WERI-Rb-1 (cell line): ENCODE data around the gene RPL31.

Source experiments
- DNase-seq: peaks from one replicate; pipeline ENCODE4 v3.0.0-alpha.2; 2020
- H3K27ac ChIP-seq: fragments of 250-450 bp; sonication (Bioruptor Pico); 2 replicates; pipeline ENCODE4 v1.5.1; 2020; ENCODE audit warnings: mild to moderate bottlenecking, moderate library complexity
- H3K27me3 ChIP-seq: fragments of 250-450 bp; sonication (Bioruptor Pico); 2 replicates; pipeline ENCODE4 v1.5.1; 2021; ENCODE audit warnings: mild to moderate bottlenecking, low read depth, moderate library complexity; ENCODE audit not compliant: insufficient read depth, severe bottlenecking
- H3K36me3 ChIP-seq: fragments of 250-450 bp; sonication (Bioruptor Pico); 2 replicates; pipeline ENCODE4 v1.5.1; 2020; ENCODE audit warnings: mild to moderate bottlenecking, moderate library complexity
- H3K4me3 ChIP-seq: 2 replicates; pipeline ENCODE4 v1.5.1; 2011; ENCODE audit warnings: low read depth, mild to moderate bottlenecking, control low read depth, low read length
- H3K9me3 ChIP-seq: fragments of 250-450 bp; sonication (Bioruptor Pico); 2 replicates; pipeline ENCODE4 v1.5.1; 2021; ENCODE audit warnings: mild to moderate bottlenecking, moderate library complexity; ENCODE audit not compliant: severe bottlenecking
- TF ChIP-seq, protein P1 (sequence below): IDR thresholded peaks from 2 replicates; pipeline ENCODE4 v1.5.1; 2011; ENCODE audit warnings: low read depth, mild to moderate bottlenecking, control low read depth, inconsistent platforms, low read length

Gene RPL31

DNA sequence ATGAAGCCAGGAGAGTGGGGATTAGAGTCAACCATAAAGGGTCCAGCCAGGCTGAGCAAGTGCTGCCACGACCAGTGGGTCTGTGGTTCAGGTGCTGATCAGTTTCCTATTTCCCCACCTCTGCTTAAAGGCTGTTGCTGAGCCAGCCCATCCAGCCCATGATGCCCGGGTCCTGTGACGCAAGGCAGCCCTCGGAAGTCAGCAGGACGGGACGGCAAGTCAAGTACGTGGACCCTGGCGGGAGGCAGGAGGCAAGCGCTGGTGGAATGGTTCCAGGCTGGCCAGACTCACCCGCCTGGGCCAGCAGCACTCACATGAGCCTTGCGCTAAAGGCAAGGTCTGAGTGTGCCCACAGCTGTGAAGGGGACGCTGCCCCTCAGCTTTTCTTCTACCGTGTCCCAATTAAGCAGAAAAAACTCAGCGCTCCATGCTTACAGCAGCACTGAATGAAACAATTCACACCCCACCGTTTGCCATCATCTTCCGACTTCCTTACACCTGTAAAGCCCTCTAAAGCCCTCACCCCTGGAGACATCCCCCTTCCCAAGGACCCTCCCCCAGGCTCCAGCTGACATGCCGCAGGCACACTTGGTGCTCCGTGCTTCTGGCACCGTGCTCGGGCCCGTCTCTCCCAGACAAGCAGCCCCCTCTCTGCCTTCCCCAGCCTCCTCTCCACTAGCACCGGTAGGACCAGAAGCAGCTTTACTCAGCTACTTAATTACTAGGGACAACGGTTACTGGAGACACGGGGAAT lies 11.3 kb upstream of the RPL31 start:
- Histone ChIP-seq H3K4me3 (no peak overlapping the region), H3K27ac (no peak overlapping the region), H3K9me3 (no peaks in the 10 kb centered on the region), H3K36me3 (no peaks in the 10 kb centered on the region), H3K27me3 (no peaks in the 10 kb centered on the region)
- TF ChIP-seq, protein P1, sequence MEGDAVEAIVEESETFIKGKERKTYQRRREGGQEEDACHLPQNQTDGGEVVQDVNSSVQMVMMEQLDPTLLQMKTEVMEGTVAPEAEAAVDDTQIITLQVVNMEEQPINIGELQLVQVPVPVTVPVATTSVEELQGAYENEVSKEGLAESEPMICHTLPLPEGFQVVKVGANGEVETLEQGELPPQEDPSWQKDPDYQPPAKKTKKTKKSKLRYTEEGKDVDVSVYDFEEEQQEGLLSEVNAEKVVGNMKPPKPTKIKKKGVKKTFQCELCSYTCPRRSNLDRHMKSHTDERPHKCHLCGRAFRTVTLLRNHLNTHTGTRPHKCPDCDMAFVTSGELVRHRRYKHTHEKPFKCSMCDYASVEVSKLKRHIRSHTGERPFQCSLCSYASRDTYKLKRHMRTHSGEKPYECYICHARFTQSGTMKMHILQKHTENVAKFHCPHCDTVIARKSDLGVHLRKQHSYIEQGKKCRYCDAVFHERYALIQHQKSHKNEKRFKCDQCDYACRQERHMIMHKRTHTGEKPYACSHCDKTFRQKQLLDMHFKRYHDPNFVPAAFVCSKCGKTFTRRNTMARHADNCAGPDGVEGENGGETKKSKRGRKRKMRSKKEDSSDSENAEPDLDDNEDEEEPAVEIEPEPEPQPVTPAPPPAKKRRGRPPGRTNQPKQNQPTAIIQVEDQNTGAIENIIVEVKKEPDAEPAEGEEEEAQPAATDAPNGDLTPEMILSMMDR = no peak
- DNase-seq = no peak

DNA sequence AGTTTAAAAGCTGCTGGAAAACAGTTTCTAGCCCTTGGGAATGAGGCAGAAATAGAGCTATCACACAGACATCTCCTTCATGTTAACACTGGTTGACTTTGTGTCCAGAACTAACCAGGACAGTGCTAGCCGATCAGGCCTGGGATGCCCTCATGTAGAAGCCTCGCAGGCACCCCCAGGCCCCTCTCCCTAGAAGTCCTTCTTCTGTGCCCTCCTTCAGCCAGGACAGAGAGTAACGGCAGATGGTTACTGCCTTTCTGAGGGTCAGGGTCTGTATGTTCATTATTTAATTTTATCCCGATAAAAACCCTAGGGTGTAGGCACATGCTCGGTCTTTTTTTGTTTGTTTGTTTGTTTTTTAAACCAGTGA lies 10.7 kb upstream of the RPL31 start:
- TF ChIP-seq, protein P1 = no peak
- H3K36me3 ChIP-seq = no peaks in the 10 kb centered on the region
- DNase-seq = no peak
- no peak overlapping the region for H3K27ac ChIP-seq
- H3K4me3 ChIP-seq = no peak overlapping the region
- no peaks in the 10 kb centered on the region for H3K9me3 ChIP-seq
- no peaks in the 10 kb centered on the region for H3K27me3 ChIP-seq

DNA sequence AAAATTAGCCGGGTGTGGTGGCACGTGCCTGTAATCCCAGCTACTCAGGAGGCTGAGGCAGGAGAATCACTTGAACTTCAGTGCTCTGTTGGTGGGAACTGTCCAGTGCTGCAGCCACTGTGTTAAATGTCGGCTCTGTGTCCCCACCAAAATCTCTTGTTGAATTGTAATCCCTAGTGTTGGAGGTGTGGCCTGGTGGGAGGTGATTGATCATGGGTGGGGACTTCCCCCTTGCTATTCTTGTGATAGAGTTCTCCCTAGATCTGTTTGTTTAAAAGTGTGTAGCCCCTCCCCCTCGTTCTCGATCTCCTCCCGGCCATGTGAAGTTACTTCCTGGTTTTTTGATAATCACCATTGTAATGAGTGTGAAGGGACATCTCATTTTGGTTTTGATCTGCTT lies 9.8 kb upstream of the RPL31 start:
- Histone ChIP-seq H3K36me3 (no peaks in the 10 kb centered on the region), H3K27ac (no peak overlapping the region), H3K9me3 (no peaks in the 10 kb centered on the region), H3K27me3 (no peaks in the 10 kb centered on the region), H3K4me3 (no peak overlapping the region)
- DNase-seq = no peak
- TF ChIP-seq, protein P1 = no peak

DNA sequence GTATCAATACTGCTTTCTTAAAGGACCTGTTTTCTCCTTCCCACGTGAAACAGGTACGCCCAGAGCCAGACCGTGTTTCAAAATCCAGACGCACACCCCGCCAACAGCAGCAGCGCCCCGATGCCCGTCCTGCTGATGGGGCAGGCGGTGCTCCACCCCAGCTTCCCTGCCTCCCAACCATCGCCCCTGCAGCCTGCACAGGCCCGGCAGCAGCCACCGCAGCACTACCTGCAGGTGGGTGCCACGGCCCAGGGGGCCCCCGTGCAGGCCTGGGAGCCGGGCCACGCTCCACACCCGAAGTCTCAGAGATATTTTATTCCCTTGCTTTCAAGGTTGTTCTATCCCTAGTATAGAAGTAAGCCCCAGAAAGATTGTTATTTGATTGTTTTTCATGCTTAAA lies 8.8 kb upstream of the RPL31 start:
- Histone ChIP-seq H3K27ac (no peak overlapping the region), H3K36me3 (no peaks in the 10 kb centered on the region), H3K27me3 (no peaks in the 10 kb centered on the region), H3K9me3 (no peaks in the 10 kb centered on the region), H3K4me3 (no peak overlapping the region)
- no peak for DNase-seq
- TF ChIP-seq, protein P1 = no peak

DNA sequence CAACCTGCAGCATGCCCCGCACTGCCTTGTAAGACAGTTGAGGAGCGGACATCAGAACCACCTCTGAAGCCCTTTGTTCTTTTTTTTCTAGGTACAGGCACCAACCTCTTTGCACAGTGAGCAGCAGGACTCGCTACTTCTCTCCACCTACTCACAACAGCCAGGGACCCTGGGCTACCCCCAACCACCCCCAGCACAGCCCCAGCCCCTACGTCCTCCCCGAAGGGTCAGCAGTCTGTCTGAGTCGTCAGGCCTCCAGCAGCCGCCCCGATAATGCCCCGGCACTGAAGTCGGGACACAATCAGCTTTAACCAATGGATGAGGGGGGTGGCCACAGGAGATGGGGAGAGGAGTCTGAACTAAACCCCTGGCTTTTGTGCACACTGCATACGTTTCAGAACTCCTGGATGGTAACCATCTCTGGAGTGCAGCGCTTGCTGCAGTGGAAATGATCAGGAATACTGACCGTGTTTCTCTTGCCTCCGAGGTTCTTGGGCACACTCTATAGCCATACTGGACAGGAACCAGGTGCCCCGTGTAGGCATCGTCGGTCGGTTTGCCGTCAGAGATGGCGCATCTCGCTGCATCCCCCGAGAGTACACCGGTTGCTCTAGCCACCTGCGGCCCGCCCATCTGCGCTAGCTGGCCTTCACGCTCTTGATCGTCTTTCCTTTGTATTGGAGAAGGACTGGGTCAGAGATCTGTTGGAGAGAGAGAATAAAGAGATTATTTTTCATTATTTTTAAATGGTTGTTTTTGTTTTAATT lies 6.6 kb upstream of the RPL31 start:
- no peak overlapping the region for H3K4me3 ChIP-seq

More for the DNA sequence above, 6.6 kb upstream of the RPL31 start:
- Histone ChIP-seq H3K27ac (no peak overlapping the region), H3K9me3 (no peaks in the 10 kb centered on the region), H3K27me3 (no peaks in the 10 kb centered on the region), H3K36me3 (no peaks in the 10 kb centered on the region)
- TF ChIP-seq, protein P1 = no peak
- no peak for DNase-seq
